ENCODE measurements around the gene ICE1. TPM values are rescaled to one million over a fixed set of nuclear protein-coding genes. Genes with fewer than 3 reads are reported as not detected.

The ICE1 gene
- total RNA-seq, 1 experiment from 2014 or later = 48.9 TPM

GRCh38 chr5:5403741-5404140, 18.7 kb upstream of the ICE1 start (continued):
- no peak for TF ChIP-seq AFF4 (CRISPR knock-in tag; IDR thresholded peaks at IDR 0.05; ENCODE audit: borderline replicate concordance)
- no peak for TF ChIP-seq ZNF263 (CRISPR knock-in tag; IDR thresholded peaks at IDR 0.05; ENCODE audit: low read depth)
- TF ChIP-seq ETV6 (CRISPR knock-in tag; IDR thresholded peaks at IDR 0.05) = no peak
- TF ChIP-seq ZNF138 (CRISPR knock-in tag; conservative IDR thresholded peaks at IDR 0.05) = no peak

GRCh38 chr5:5404381-5404780, 18.1 kb upstream of the ICE1 start:
- POLR2A ChIA-PET = interaction anchor here (1.6 kb wide), 1 partner anchor 13 kb away, joined by 4 read pairs; no protein-coding TSS in a partner anchor
- Mint-ChIP-seq H3K4me3 (no peak overlapping the region), H3K4me1 (peaks cover 16% of the 10 kb centered on the region), H3K27ac (no peak overlapping the region), H3K36me3 (peaks cover 22% of the 10 kb centered on the region), H3K27me3 (ENCODE audit: low read depth) (peaks cover 2% of the 10 kb centered on the region), H3K9me3 (peaks cover 36% of the 10 kb centered on the region)
- DNase-seq (ENCODE audit: low spot score) = no peak
- no peak for ATAC-seq
- CTCF ChIA-PET = interaction anchor here (1.0 to 1.5 kb wide), 4 partner anchors 10 to 92 kb away, joined by 3 to 8 read pairs (median 4); partner anchors contain the start of gene ICE1
- TF ChIP-seq ZNF317 (CRISPR knock-in tag; IDR thresholded peaks at IDR 0.05; ENCODE audit: borderline replicate concordance, low read depth) = no peak
- TF ChIP-seq FOXK1 (CRISPR knock-in tag; IDR thresholded peaks at IDR 0.05) = no peak
- no peak for TF ChIP-seq CREB1 (CRISPR knock-in tag; IDR thresholded peaks at IDR 0.05)
- TF ChIP-seq ATF2 (CRISPR knock-in tag; IDR thresholded peaks at IDR 0.05; ENCODE audit: borderline replicate concordance, low read depth) = no peak
- no peak for TF ChIP-seq TP53 (CRISPR knock-in tag; IDR thresholded peaks at IDR 0.05)
- no peak for TF ChIP-seq ATF6 (CRISPR knock-in tag; IDR thresholded peaks at IDR 0.05)
- TF ChIP-seq ZNF121 (CRISPR knock-in tag; IDR thresholded peaks at IDR 0.05) = no peak
- TF ChIP-seq RORB (CRISPR knock-in tag; IDR thresholded peaks at IDR 0.05) = no peak
- TF ChIP-seq OVOL2 (CRISPR knock-in tag; IDR thresholded peaks at IDR 0.05; ENCODE audit: borderline replicate concordance) = no peak
- no peak for TF ChIP-seq ZNF532 (CRISPR knock-in tag; IDR thresholded peaks at IDR 0.05; ENCODE audit: borderline replicate concordance)
- TF ChIP-seq NR3C1 (CRISPR knock-in tag; conservative IDR thresholded peaks at IDR 0.05; ENCODE audit: low read depth) = no peak
- no peak for TF ChIP-seq ERG (CRISPR knock-in tag; IDR thresholded peaks at IDR 0.05)
- no peak for TF ChIP-seq ZNF671 (CRISPR knock-in tag; IDR thresholded peaks at IDR 0.05)
- TF ChIP-seq CDX4 (CRISPR knock-in tag; IDR thresholded peaks at IDR 0.05; ENCODE audit: borderline replicate concordance) = no peak
- TF ChIP-seq ZMAT4 (CRISPR knock-in tag; IDR thresholded peaks at IDR 0.05) = no peak
- TF ChIP-seq ZSCAN18 (CRISPR knock-in tag; IDR thresholded peaks at IDR 0.05) = no peak

All from WTC11 (cell line).